HepG2 (cell line): Measurements from ENCODE around the gene CHRNB4.

Experiments used
- EZH2 ChIP-seq: conservative IDR thresholded peaks from 2 replicates; pipeline ENCODE4 v1.6.1; 2012; ENCODE audit warnings: mild to moderate bottlenecking, low read depth, low read length, moderate library complexity
- MAFK ChIP-seq, 2 experiments: IDR thresholded peaks in 1 of 2; conservative IDR thresholded peaks in 1 of 2; 2 replicates each; pipeline ENCODE4 v1.6.1; 2011; ENCODE audit warnings: improper control_type of control experiment in 2 of 2, low read length in 2 of 2
- MTA3 ChIP-seq: sonication (generic); formaldehyde crosslinking; IDR thresholded peaks from 2 replicates; pipeline ENCODE4 v1.4.0; 2020; ENCODE audit warnings: missing genetic modification reagents
- PPARG ChIP-seq: conservative IDR thresholded peaks from 2 replicates; pipeline ENCODE4 v1.6.1; 2016; ENCODE audit warnings: missing biosample characterization, missing genetic modification reagents
- RARA ChIP-seq: IDR thresholded peaks from 2 replicates; pipeline ENCODE4 v1.6.1; 2016; ENCODE audit warnings: missing genetic modification reagents, missing compliant biosample characterization
- TBL1XR1 ChIP-seq: fragments of 150-350 bp; IDR thresholded peaks from 2 replicates; pipeline ENCODE4 v1.6.1; 2014; ENCODE audit warnings: borderline replicate concordance, low read length; ENCODE audit not compliant: partially characterized antibody
- ZNF530 ChIP-seq: sonication (generic); formaldehyde crosslinking; IDR thresholded peaks from 2 replicates; pipeline ENCODE4 v1.5.0; 2020; ENCODE audit warnings: low read depth, mild to moderate bottlenecking, missing genetic modification reagents
- TF ChIP-seq, protein P1 (sequence below): sonication (generic); formaldehyde crosslinking; IDR thresholded peaks from 2 replicates; pipeline ENCODE4 v1.5.0; 2020; ENCODE audit warnings: mild to moderate bottlenecking, missing genetic modification reagents, moderate library complexity
- TF ChIP-seq, protein P2 (sequence below): sonication (generic); formaldehyde crosslinking; conservative IDR thresholded peaks from 2 replicates; pipeline ENCODE4 v1.4.0; 2020; ENCODE audit warnings: missing genetic modification reagents
- TF ChIP-seq, protein P3 (sequence below): sonication (generic); formaldehyde crosslinking; IDR thresholded peaks from 2 replicates; pipeline ENCODE4 v1.8.1; 2023; ENCODE audit warnings: missing genetic modification reagents, inconsistent platforms, borderline replicate concordance

DNA sequence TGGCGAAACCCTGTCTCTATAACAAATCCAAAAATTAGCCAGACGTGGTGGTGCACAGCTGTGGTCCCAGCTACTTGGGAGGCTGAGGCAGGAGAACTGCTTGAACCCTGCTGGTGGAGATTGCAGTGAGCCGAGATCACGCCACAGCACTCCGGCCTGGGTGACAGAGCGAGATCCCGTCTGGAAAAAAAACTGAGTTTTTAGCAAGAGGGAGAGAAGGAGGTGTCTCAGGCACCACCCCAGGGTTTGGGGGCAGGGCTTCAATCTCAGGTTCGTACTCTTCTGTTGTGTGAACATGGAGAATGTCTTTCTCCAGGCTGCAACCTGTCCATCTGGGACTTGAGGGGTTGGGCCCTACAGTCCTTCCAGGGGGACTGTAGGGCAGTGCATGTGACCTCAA is 22.9 kb downstream of the CHRNB4 start:
- TF ChIP-seq, protein P1, sequence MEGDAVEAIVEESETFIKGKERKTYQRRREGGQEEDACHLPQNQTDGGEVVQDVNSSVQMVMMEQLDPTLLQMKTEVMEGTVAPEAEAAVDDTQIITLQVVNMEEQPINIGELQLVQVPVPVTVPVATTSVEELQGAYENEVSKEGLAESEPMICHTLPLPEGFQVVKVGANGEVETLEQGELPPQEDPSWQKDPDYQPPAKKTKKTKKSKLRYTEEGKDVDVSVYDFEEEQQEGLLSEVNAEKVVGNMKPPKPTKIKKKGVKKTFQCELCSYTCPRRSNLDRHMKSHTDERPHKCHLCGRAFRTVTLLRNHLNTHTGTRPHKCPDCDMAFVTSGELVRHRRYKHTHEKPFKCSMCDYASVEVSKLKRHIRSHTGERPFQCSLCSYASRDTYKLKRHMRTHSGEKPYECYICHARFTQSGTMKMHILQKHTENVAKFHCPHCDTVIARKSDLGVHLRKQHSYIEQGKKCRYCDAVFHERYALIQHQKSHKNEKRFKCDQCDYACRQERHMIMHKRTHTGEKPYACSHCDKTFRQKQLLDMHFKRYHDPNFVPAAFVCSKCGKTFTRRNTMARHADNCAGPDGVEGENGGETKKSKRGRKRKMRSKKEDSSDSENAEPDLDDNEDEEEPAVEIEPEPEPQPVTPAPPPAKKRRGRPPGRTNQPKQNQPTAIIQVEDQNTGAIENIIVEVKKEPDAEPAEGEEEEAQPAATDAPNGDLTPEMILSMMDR (CRISPR knock-in tag), result no peak
- TF ChIP-seq EZH2 (no peak), RARA (no peak), TBL1XR1 (no peak), MTA3 (CRISPR knock-in tag) (no peak), PPARG (no peak), ZNF530 (CRISPR knock-in tag) (no peak), MAFK (conservative IDR thresholded peaks at IDR 0.05 in 1 of 2, IDR thresholded peaks at IDR 0.05 in 1 of 2; ENCODE audit: low read length in 2 of 2) (no peak)
- TF ChIP-seq, protein P2, sequence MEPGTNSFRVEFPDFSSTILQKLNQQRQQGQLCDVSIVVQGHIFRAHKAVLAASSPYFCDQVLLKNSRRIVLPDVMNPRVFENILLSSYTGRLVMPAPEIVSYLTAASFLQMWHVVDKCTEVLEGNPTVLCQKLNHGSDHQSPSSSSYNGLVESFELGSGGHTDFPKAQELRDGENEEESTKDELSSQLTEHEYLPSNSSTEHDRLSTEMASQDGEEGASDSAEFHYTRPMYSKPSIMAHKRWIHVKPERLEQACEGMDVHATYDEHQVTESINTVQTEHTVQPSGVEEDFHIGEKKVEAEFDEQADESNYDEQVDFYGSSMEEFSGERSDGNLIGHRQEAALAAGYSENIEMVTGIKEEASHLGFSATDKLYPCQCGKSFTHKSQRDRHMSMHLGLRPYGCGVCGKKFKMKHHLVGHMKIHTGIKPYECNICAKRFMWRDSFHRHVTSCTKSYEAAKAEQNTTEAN, result no peak
- TF ChIP-seq, protein P3, sequence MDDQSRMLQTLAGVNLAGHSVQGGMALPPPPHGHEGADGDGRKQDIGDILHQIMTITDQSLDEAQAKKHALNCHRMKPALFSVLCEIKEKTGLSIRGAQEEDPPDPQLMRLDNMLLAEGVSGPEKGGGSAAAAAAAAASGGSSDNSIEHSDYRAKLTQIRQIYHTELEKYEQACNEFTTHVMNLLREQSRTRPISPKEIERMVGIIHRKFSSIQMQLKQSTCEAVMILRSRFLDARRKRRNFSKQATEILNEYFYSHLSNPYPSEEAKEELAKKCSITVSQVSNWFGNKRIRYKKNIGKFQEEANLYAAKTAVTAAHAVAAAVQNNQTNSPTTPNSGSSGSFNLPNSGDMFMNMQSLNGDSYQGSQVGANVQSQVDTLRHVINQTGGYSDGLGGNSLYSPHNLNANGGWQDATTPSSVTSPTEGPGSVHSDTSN (CRISPR knock-in tag), result no peak
